ENCODE results near the gene SCRN2. TPM values are rescaled to one million over a fixed set of nuclear protein-coding genes. Genes with fewer than 3 reads are reported as not detected.

SCRN2 gene
- total RNA-seq (10 to 100 TPM; 31.0 to 38.0 TPM), polyA plus RNA-seq (ENCODE audit: insufficient read depth, low read depth, low replicate concordance) (25.6 TPM)
- long read RNA-seq, donor 1, transcript SCRN2-201 (8 exons, 1,548 nt), result major isoform, 5 of 10 reads
- long read RNA-seq, donor 1, partial matches to known transcripts, result 0 of 10 reads
- long read RNA-seq, donor 1, other reads (novel, unspliced or antisense), result 0 of 10 reads
- long read RNA-seq, donor 2, transcript SCRN2-201 (8 exons, 1,548 nt), result major isoform, 5 of 13 reads
- long read RNA-seq, donor 2, partial matches to known transcripts, result 5 of 13 reads
- long read RNA-seq, donor 2, other reads (novel, unspliced or antisense), result 0 of 13 reads

- H3K9me3 ChIP-seq, result no peaks in the 10 kb centered on the region
- peak within 1 kb of the TSS; percentile 60 to 66 for H3K27ac ChIP-seq
- H3K4me3 ChIP-seq, result peak within 1 kb of the TSS; percentile 73 to 76
- intact Hi-C loops (cut with DNase I; ENCODE audit: low total_unique reads), result loop anchor here (5.0 kb wide), 1 partner anchor 46 kb away; no protein-coding TSS in a partner anchor
- no peaks in the 10 kb centered on the region for H3K36me3 ChIP-seq (ENCODE audit: low read depth, missing control alignments)
- WGBS, 2 donors, result 0% methylated on average over 8 to 32 of the region's 55 CpGs
- peaks cover 18% of the 10 kb centered on the region for H3K4me1 ChIP-seq
- TF ChIP-seq POLR2A (IDR thresholded peaks at IDR 0.05), result no peak
- TF ChIP-seq, protein P1, sequence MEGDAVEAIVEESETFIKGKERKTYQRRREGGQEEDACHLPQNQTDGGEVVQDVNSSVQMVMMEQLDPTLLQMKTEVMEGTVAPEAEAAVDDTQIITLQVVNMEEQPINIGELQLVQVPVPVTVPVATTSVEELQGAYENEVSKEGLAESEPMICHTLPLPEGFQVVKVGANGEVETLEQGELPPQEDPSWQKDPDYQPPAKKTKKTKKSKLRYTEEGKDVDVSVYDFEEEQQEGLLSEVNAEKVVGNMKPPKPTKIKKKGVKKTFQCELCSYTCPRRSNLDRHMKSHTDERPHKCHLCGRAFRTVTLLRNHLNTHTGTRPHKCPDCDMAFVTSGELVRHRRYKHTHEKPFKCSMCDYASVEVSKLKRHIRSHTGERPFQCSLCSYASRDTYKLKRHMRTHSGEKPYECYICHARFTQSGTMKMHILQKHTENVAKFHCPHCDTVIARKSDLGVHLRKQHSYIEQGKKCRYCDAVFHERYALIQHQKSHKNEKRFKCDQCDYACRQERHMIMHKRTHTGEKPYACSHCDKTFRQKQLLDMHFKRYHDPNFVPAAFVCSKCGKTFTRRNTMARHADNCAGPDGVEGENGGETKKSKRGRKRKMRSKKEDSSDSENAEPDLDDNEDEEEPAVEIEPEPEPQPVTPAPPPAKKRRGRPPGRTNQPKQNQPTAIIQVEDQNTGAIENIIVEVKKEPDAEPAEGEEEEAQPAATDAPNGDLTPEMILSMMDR (IDR thresholded peaks at IDR 0.05), result peak; percentile 94 to 98 (median 95)
- no peaks in the 10 kb centered on the region for H3K27me3 ChIP-seq
- DNase-seq, result peak; percentile 92
These were observed at the start of gene SCRN2 for GRCh38 chr17:47840742-47841487. Gene SCRN2 (minus strand): TSS chr17:47841273. CDS start chr17:47840843, 430 bp downstream.

DNA sequence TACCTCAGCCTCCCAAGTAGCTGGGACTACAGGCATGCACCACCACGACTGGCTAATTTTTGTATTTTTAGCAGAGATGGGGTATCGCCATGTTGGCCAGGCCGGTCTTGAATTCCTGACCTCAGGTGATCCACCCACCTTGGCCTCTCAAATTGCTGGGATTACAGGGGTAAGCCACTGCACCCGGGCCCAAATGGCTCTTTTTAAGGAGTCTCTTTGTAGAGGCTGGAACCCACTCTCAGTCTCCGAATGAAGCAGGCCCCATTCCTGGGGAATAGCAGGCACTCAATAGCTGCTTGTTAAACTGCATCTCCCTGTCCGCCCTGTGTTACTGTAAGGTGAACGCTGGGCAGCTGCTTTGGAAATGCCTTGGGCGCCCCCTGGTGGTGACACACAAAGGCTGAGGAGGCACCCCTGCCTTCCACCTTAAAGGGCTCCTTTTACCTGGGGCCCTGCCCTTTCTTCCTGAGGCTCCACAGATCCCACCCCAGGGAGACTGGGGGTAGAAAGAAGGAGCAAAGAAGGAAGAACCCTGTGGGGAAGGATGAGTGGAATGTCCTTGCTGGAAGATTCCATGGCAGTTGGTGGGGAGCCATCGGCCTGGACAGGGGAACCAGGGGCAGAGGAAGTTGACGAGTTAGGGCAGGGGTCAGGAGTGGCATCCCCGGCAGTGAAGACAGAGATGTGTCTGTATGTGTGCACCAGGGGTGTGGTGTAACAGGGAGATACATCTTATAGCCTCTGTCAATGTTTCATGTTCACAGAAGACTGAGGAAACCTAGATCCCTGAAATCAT, 48.9 kb upstream of the SCRN2 start:
- 52 to 55% methylated on average over 11 of the region's 11 CpGs for WGBS, 2 donors

GRCh38 chr17:47888293-47888692, 47.2 kb upstream of the SCRN2 start:
- no peaks in the 10 kb centered on the region for H3K9me3 ChIP-seq
- H3K4me1 ChIP-seq, result no peaks in the 10 kb centered on the region
- no peaks in the 10 kb centered on the region for H3K36me3 ChIP-seq (ENCODE audit: low read depth, missing control alignments)
- intact Hi-C loops (cut with DNase I; ENCODE audit: low total_unique reads), result loop anchor here (5.0 kb wide), 1 partner anchor 46 kb away; the partner anchor contains the start of gene SCRN2
- no peaks in the 10 kb centered on the region for H3K27me3 ChIP-seq
- H3K27ac ChIP-seq, result no peak overlapping the region
- H3K4me3 ChIP-seq, result no peak overlapping the region
- no peak for TF ChIP-seq POLR2A (IDR thresholded peaks at IDR 0.05)
- TF ChIP-seq, protein P1 (IDR thresholded peaks at IDR 0.05), result no peak
- 77 to 93% methylated on average over 6 of the region's 6 CpGs for WGBS, 2 donors
- DNase-seq, result no peak

More for the DNA sequence above, 48.9 kb upstream of the SCRN2 start:
- no peak overlapping the region for H3K27ac ChIP-seq
- H3K4me3 ChIP-seq, result no peak overlapping the region
- no peaks in the 10 kb centered on the region for H3K27me3 ChIP-seq
- intact Hi-C loops (cut with DNase I; ENCODE audit: low total_unique reads), result loop anchor here (5.0 kb wide), 2 partner anchors 48 to 57 kb away; partner anchors contain the start of gene SCRN2
- H3K9me3 ChIP-seq, result no peaks in the 10 kb centered on the region
- H3K36me3 ChIP-seq (ENCODE audit: low read depth, missing control alignments), result no peaks in the 10 kb centered on the region
- DNase-seq, result peak; percentile 95
- peaks cover 8% of the 10 kb centered on the region for H3K4me1 ChIP-seq
- TF ChIP-seq, protein P1 (IDR thresholded peaks at IDR 0.05), result peak; percentile 95 to 99 (median 97)
- no peak for TF ChIP-seq POLR2A (IDR thresholded peaks at IDR 0.05)

- no peak overlapping the region for H3K4me3 ChIP-seq
- H3K4me1 ChIP-seq, result no peaks in the 10 kb centered on the region
- 74 to 85% methylated on average over 11 of the region's 11 CpGs for WGBS, 2 donors
- no peaks in the 10 kb centered on the region for H3K36me3 ChIP-seq (ENCODE audit: low read depth, missing control alignments)
- intact Hi-C loops (cut with DNase I; ENCODE audit: low total_unique reads), result loop anchor here (5.0 kb wide), 1 partner anchor 43 kb away; the partner anchor contains the start of gene SCRN2
- no peak overlapping the region for H3K27ac ChIP-seq
- H3K9me3 ChIP-seq, result no peaks in the 10 kb centered on the region
- H3K27me3 ChIP-seq, result no peaks in the 10 kb centered on the region
- no peak for DNase-seq
- TF ChIP-seq, protein P1 (IDR thresholded peaks at IDR 0.05), result no peak
- TF ChIP-seq POLR2A (IDR thresholded peaks at IDR 0.05), result no peak
These were observed 44.0 kb upstream of the SCRN2 start for GRCh38 chr17:47884905-47885730.
